Mucosa of descending colon (tissue), 3 donors: ENCODE results near the gene RFWD3. TPM values are rescaled to one million over a fixed set of nuclear protein-coding genes. Genes with fewer than 3 reads are reported as not detected.

Experiments
- ATAC-seq: fragments of 200-7000 bp; cut with Tn5 transposase; one replicate; pipeline ENCODE4 v1.9.1; 2020; ENCODE audit warnings: mild to moderate bottlenecking, moderate library complexity
- DNase-seq, 3 donors: peaks; one replicate each; pipeline ENCODE4 v3.0.0-alpha.2; 2020
- H3K36me3 ChIP-seq: fragments of 200-600 bp; one replicate; pipeline ENCODE4 v1.8.0; 2021; ENCODE audit warnings: low read depth, mild to moderate bottlenecking
- H3K4me1 ChIP-seq: fragments of 200-600 bp; one replicate; pipeline ENCODE4 v1.8.0; 2021; ENCODE audit warnings: low read depth, mild to moderate bottlenecking
- H3K4me3 ChIP-seq: fragments of 200-600 bp; one replicate; pipeline ENCODE4 v1.8.0; 2021; ENCODE audit warnings: mild to moderate bottlenecking
- H3K9me3 ChIP-seq: fragments of 200-600 bp; one replicate; pipeline ENCODE4 v1.8.0; 2021; ENCODE audit warnings: mild to moderate bottlenecking
- intact Hi-C, 2 donors: fragments of 100-400 bp; cut with DNase I in 1 of 2; cut with micrococcal nuclease in 1 of 2; formaldehyde crosslinking; loops; one replicate each; pipeline versions ENCODE4 v1.11.0 to v1.11.1; 2022; cut with DNase I, micrococcal nuclease
- total RNA-seq, 3 donors: library from RNA; stranded (reverse); fragmentation: NEBNext Ultra II Directional in 2 of 3; extraction: Animal tissue kit (Norgen Biotek cat#: 25700) in 2 of 3; gene quantifications; one replicate each; pipeline versions ENCODE4 v1.2.1 to v1.2.4, GENCODE V29; 2021 to 2023
- TF ChIP-seq, protein P1 (sequence below): fragments of 200-600 bp; IDR thresholded peaks from one replicate; pipeline ENCODE4 v1.8.0; 2022; ENCODE audit warnings: antibody characterized with exemption, mild to moderate bottlenecking
- donor health status: DM: no; HTN: no; CAD: no; lungs with moderate emphysema.
- donor health status: DM: no; HTN: no; CAD: no.
- donor health status: DM: no; HTN: yes; CAD: no.

Gene RFWD3
- total RNA-seq, 3 donors from 2014 or later, result 19.0 to 27.9 (median 25.7) TPM

DNA sequence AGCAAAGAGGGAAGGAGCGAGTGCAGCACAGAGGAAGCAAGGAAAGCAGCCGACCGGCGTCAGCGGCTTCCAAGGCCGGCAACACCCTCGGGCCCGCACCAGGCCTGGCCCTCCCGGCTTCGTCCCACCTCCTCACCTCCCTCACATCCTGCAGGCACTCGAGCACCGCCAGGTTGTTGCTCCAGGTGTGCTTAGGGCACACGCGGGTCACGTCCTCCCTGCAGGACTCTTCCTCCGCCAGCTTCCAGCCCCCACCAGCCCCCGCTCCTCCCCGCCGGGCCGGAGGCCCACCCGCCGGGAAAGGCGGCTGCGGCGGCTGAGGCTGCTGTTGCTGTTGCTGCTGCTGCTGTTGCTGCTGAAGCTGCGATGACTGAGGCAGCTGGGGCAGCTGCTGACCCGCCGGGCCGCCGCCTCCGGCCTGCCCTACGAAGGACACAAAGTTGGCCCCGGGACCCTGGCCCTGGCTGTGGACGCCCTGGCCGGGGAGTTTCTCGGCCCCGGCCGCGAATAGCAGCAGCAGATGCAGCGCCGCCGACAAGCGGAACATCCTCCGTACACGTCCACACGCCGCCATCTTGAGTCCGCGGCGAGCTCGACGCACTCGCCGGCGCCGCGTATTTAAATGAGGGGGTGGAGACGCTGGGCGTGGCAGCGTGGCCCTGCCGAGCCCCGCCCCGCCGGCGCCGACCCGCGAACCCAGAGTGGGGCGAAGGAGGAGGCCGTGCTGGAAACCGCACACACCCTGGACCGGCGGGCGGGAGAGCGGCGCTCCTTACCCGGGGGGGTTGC is 60.0 kb downstream of the RFWD3 start, which contains the start of gene GLG1:
Gene GLG1 (minus strand): TSS at position 594 of the 789 bp plus-strand sequence. CDS start 20 bp downstream, at position 574.
- H3K36me3 ChIP-seq, result no peaks in the 10 kb centered on the region
- TF ChIP-seq, protein P1, sequence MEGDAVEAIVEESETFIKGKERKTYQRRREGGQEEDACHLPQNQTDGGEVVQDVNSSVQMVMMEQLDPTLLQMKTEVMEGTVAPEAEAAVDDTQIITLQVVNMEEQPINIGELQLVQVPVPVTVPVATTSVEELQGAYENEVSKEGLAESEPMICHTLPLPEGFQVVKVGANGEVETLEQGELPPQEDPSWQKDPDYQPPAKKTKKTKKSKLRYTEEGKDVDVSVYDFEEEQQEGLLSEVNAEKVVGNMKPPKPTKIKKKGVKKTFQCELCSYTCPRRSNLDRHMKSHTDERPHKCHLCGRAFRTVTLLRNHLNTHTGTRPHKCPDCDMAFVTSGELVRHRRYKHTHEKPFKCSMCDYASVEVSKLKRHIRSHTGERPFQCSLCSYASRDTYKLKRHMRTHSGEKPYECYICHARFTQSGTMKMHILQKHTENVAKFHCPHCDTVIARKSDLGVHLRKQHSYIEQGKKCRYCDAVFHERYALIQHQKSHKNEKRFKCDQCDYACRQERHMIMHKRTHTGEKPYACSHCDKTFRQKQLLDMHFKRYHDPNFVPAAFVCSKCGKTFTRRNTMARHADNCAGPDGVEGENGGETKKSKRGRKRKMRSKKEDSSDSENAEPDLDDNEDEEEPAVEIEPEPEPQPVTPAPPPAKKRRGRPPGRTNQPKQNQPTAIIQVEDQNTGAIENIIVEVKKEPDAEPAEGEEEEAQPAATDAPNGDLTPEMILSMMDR, result no peak
- H3K4me3 ChIP-seq, result peak within 1 kb of the TSS; percentile 96
- peak; percentile 99 for ATAC-seq
- peaks cover 23% of the 10 kb centered on the region for H3K4me1 ChIP-seq
- DNase-seq, result peak; percentile 95 to 96 (median 96)
- intact Hi-C loops, result no loop called here
- H3K9me3 ChIP-seq, result no peaks in the 10 kb centered on the region

DNA sequence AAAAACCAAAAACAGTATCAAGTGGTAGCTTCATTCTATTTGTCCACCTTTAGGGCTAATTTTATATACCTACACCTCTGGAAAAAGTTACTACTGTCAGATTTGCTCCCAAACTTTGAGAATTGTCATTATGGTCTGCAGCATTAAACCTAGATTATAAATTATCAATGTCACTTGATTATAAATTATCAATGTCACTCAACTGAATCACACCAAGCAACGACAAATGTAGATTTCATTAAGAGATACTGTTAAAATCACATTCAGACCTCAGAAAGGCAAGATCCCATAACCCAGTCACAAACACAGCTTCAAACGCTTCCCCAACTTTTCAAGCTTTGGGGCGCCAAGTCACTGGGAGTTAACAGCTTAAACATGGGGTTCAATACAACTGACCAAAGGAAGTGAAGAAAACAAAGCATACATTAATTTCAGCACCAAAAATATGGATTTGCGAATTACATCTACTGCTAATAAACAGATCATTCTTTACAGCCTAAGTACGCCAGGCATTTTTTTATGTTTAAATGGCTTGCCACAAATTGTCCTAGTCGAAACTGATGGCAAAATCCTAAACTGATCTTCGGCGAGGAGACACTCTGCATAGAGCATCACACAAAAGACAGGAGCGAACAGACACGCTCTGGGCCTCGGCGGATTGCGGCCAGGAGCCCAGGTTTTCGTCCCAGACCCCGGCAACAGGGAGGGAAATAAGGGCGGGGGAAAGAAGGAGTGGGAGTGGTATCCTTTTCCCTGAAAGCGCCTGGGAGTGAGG is 60.7 kb downstream of the RFWD3 start:
- Histone ChIP-seq H3K36me3 (no peaks in the 10 kb centered on the region), H3K4me1 (peaks cover 23% of the 10 kb centered on the region), H3K9me3 (no peaks in the 10 kb centered on the region), H3K4me3 (peak overlapping the region; percentile 96)
- intact Hi-C loops, result no loop called here
- DNase-seq (no peak), ATAC-seq (peak; percentile 12)
- TF ChIP-seq, protein P1, result no peak

DNA sequence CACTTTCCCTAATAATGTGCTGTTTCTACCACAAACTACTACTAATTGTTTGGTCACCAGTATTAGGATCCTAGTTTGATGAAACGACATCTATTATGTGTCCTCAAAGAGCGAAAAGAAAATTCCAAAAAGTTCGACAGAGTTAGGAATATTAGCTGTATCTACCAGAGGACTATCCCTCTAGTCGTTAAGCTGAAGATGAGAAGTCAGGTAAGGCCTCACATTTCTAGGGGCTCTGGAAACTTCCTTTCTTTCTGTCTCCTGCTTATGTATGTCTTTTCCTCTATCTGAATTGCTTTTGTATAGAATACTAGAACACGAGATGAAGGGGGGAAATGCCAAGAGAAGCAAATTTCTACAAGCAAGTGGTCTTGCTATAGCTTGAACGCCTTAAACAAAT is 61.3 kb downstream of the RFWD3 start:
- TF ChIP-seq, protein P1, result no peak
- no peak overlapping the region for H3K4me3 ChIP-seq
- DNase-seq, result no peak
- no peaks in the 10 kb centered on the region for H3K36me3 ChIP-seq
- peaks cover 29% of the 10 kb centered on the region for H3K4me1 ChIP-seq
- no peaks in the 10 kb centered on the region for H3K9me3 ChIP-seq
- ATAC-seq, result no peak
- intact Hi-C loops, result no loop called here

DNA sequence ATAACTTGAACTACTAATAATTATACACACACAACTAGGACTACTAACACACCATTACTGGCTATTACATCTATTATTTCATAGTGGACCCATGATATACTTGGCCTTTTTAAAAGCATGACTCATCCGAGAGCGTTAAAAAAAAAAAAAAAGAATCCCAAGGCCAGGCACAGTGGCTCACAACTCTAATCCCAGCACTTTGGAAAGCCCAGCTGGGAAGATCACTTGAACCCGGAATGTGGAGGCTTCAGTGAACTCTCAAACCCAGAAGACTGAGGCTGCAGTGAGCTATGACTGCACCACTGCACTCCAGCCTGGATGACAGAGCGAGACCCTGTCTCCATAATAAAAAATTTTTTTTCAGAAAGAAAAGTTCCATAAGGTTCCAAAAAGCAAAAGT is 62.8 kb downstream of the RFWD3 start:
- Histone ChIP-seq H3K9me3 (no peaks in the 10 kb centered on the region), H3K4me1 (peaks cover 29% of the 10 kb centered on the region), H3K36me3 (no peaks in the 10 kb centered on the region), H3K4me3 (no peak overlapping the region)
- intact Hi-C loops, result no loop called here
- DNase-seq (no peak), ATAC-seq (no peak)
- TF ChIP-seq, protein P1, result no peak

DNA sequence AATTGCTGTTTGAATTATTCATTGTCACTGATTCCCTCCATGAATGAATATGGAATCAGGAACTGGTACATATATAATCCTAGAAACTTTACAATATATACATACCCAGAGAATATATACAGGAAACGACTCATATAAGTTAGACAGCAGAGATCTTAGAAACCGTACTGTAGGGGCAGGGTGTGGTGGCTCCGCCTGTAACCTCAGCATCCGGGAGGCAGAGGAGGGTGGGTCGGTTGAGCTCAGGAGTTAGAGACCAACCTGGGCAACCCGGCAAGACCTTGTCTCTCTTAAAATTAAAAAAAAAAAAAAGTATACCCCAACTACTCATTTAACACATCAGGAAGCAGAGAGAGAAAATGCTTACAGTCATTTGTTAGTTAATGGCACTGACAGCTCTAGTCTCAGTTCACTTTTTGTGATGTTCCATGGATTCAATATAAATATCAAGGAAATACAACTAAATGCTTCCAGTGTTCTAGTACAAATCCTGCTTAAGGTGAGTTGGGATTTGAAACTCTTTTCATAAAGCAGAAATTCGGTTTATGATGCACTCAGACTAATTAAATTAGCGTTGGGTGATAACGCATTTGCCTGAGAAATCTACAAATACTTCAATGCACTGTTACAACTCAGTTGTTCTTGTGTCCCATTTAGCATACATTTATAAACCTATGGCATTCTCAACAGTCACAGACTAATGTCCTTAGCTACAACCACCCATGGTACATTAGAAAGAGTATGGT is 65.4 kb downstream of the RFWD3 start:
- peak; percentile 96 for ATAC-seq
- Histone ChIP-seq H3K4me3 (no peak overlapping the region), H3K36me3 (no peaks in the 10 kb centered on the region), H3K4me1 (peaks cover 22% of the 10 kb centered on the region), H3K9me3 (no peaks in the 10 kb centered on the region)
- TF ChIP-seq, protein P1, result no peak
- peak; percentile 61 to 76 (median 65) for DNase-seq
- intact Hi-C loops, result no loop called here
